ENCODE data around the gene LMBR1L. TPM values are rescaled to one million over a fixed set of nuclear protein-coding genes. Genes with fewer than 3 reads are reported as not detected.
A peak's percentile ranks its signal among the peaks of the same experiment; 100 is the strongest.

Gene LMBR1L
- total and polyA plus RNA-seq, 2 of the 13 experiments (the other 11 are each of a cell fraction or from before 2014, with no cell fraction given), result 12.2 to 65.9 TPM

- no peak for TF ChIP-seq ZXDC (CRISPR knock-in tag; IDR thresholded peaks at IDR 0.05)
- peak; percentile 69 for TF ChIP-seq HNRNPLL (IDR thresholded peaks at IDR 0.05; ENCODE audit: low read depth, low read length, poor library complexity, severe bottlenecking)
- peak; percentile 7; the same call in 1 of the 2 replicates for TF ChIP-seq ZMYM3 (CRISPR knock-in tag; IDR thresholded peaks at IDR 0.05)
- no peak for TF ChIP-seq SUZ12 (IDR thresholded peaks at IDR 0.05; ENCODE audit: low read depth, low read length)
- TF ChIP-seq THRA (CRISPR knock-in tag; IDR thresholded peaks at IDR 0.05; ENCODE audit: borderline replicate concordance), result 0 out of 2 replicates have a peak, but pooled peaks have one; percentile 24
- no peak for TF ChIP-seq AKNA (CRISPR knock-in tag; IDR thresholded peaks at IDR 0.05; ENCODE audit: borderline replicate concordance)
- TF ChIP-seq RBM22 (optimal IDR thresholded peaks at IDR 0.05; ENCODE audit: low read length), result no peak
- peak; percentile 27 for TF ChIP-seq ZFP36L1 (CRISPR knock-in tag; IDR thresholded peaks at IDR 0.05)
- no peak for TF ChIP-seq HDAC6 (IDR thresholded peaks at IDR 0.05; ENCODE audit: low read depth, low read length)
- peak; percentile 95 for TF ChIP-seq TFDP1 (CRISPR knock-in tag; IDR thresholded peaks at IDR 0.05; ENCODE audit: borderline replicate concordance)
Observed at GRCh38 chr12:49131051-49131893, 20.6 kb upstream of the LMBR1L start, which contains the start of gene TUBA1B (continued).
